AG04450 (cell line): ENCODE results near the gene FBXL19. TPM values are rescaled to one million over a fixed set of nuclear protein-coding genes. Genes with fewer than 3 reads are reported as not detected.
A peak's percentile ranks its signal among the peaks of the same experiment; 100 is the strongest.

Experiments used
- CTCF ChIA-PET: fragments of 300-600, 350-600 bp; formaldehyde crosslinking; extraction: SDS; loops from one replicate; lab custom pipeline; 2022; ENCODE audit warnings: antibody characterized with exemption, inconsistent platforms; lab: Charles Lee
- POLR2A ChIA-PET: fragments of 350-600 bp; formaldehyde crosslinking; extraction: SDS; loops from one replicate; lab custom pipeline; 2021; ENCODE audit warnings: antibody characterized with exemption, inconsistent platforms; lab: Yijun Ruan, JAX
- DNase-seq: peaks from one replicate; pipeline ENCODE4 v3.0.0-alpha.2; 2011; ENCODE audit warnings: low read depth, low spot score
- H3K27ac ChIP-seq: one replicate; pipeline ENCODE4 v1.5.1; 2012; ENCODE audit warnings: low read depth, low read length, control low read depth
- H3K27me3 ChIP-seq: one replicate; pipeline ENCODE4 v1.6.0; 2012; ENCODE audit warnings: low read length; ENCODE audit not compliant: control insufficient read depth, insufficient read depth
- H3K4me3 ChIP-seq: 2 replicates; pipeline ENCODE4 v1.5.1; 2011; ENCODE audit warnings: mild to moderate bottlenecking, low read depth, low read length, control low read depth
- H3K9me3 ChIP-seq: 2 replicates; pipeline ENCODE4 v1.5.1; 2012; ENCODE audit warnings: low read length; ENCODE audit not compliant: control insufficient read depth, insufficient read depth
- polyA plus RNA-seq: library from polyadenylated mRNA; depleted of rRNA; stranded (reverse); fragments of >200 nt; gene quantifications from 2 replicates; pipeline ENCODE4 v1.2.3, GENCODE V29; 2011
- TF ChIP-seq, protein P1 (sequence below): IDR thresholded peaks from 2 replicates; pipeline ENCODE4 v1.5.1; 2011; ENCODE audit warnings: low read depth, low read length, control low read depth, inconsistent platforms

The FBXL19 gene
- polyA plus RNA-seq, 1 experiment = 7.1 TPM

DNA sequence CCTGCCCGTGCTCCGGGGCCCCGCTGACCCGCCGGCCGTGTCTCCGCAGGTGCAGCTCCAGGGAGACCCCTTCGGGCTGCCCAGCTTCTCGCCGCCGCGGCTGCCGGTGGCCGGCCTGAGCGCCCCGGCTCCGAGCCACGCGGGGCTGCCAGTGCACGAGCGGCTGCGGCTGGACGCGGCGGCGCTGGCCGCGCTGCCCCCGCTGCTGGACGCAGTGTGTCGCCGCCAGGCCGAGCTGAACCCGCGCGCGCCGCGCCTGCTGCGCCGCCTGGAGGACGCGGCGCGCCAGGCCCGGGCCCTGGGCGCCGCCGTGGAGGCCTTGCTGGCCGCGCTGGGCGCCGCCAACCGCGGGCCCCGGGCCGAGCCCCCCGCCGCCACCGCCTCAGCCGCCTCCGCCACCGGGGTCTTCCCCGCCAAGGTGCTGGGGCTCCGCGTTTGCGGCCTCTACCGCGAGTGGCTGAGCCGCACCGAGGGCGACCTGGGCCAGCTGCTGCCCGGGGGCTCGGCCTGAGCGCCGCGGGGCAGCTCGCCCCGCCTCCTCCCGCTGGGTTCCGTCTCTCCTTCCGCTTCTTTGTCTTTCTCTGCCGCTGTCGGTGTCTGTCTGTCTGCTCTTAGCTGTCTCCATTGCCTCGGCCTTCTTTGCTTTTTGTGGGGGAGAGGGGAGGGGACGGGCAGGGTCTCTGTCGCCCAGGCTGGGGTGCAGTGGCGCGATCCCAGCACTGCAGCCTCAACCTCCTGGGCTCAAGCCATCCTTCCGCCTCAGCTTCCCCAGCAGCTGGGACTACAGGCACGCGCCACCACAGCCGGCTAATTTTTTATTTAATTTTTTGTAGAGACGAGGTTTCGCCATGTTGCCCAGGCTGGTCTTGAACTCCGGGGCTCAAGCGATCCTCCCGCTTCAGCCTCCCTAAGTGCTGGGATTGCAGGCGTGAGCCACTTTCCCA, 21.1 kb upstream of the FBXL19 start:
- DNase-seq = no peak
- TF ChIP-seq, protein P1, sequence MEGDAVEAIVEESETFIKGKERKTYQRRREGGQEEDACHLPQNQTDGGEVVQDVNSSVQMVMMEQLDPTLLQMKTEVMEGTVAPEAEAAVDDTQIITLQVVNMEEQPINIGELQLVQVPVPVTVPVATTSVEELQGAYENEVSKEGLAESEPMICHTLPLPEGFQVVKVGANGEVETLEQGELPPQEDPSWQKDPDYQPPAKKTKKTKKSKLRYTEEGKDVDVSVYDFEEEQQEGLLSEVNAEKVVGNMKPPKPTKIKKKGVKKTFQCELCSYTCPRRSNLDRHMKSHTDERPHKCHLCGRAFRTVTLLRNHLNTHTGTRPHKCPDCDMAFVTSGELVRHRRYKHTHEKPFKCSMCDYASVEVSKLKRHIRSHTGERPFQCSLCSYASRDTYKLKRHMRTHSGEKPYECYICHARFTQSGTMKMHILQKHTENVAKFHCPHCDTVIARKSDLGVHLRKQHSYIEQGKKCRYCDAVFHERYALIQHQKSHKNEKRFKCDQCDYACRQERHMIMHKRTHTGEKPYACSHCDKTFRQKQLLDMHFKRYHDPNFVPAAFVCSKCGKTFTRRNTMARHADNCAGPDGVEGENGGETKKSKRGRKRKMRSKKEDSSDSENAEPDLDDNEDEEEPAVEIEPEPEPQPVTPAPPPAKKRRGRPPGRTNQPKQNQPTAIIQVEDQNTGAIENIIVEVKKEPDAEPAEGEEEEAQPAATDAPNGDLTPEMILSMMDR = no peak
- Histone ChIP-seq H3K27me3 (no peaks in the 10 kb centered on the region), H3K27ac (peak overlapping the region; percentile 61), H3K9me3 (no peaks in the 10 kb centered on the region; the same call in 1 of the 2 replicates), H3K4me3 (peak overlapping the region; percentile 45)
- CTCF ChIA-PET = interaction anchor here (0.6 to 4.2 kb wide), 12 partner anchors 8 to 137 kb away, joined by 3 to 59 read pairs (median 4); no protein-coding TSS in a partner anchor
- POLR2A ChIA-PET = interaction anchor here (0.6 to 2.2 kb wide), 6 partner anchors 9 to 154 kb away, joined by 3 to 10 read pairs (median 4); partner anchors contain the start of gene PHKG2

DNA sequence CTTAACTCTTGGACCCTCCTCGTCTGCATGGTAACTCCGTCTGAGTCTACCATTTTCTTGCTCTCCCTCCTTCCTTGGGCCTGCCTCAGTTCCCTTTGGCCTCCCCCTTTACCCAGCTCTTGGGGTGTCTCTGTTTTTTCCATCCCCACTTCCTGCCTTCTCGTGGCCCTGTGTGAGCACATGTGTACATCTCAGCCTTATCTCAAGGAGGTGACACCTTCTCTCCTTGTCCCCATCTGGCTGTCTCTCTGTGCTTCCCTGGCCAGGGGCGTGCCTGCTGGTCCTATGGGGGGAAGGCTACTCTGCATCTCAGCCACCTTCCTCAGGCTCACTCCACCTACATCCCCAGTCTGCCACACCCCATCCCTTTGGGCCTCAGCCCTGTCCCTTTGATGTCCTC, 20.4 kb upstream of the FBXL19 start:
- TF ChIP-seq, protein P1 = no peak
- ChIA-PET POLR2A (interaction anchor here (1.3 to 2.2 kb wide), 2 partner anchors 28 to 98 kb away, joined by 5 to 10 read pairs; no protein-coding TSS in a partner anchor), CTCF (interaction anchor here (1.1 to 4.2 kb wide), 5 partner anchors 17 to 96 kb away, joined by 4 to 59 read pairs (median 8); no protein-coding TSS in a partner anchor)

DNA sequence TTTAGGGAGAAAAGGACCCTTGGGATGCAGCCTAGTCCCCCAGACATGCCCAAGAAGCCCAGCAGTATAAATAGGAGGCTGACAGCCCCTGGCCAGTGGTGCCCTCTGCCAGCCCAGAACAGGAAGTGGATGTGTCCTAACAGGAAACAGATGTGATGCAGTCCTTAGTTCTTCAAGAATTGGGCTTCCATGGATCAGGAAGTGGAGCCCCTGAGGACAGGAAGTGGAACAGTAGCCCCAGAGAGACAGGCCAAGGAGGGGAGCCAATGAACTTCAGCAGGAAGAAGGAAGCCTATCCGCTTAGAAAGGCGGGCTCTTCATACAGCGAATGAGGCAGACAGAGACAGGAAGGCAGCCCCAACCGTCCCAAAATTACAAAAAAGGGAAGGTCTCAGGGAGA, 19.8 kb upstream of the FBXL19 start:
- H3K27ac ChIP-seq = no peak overlapping the region
- no peak for DNase-seq
- H3K4me3 ChIP-seq = no peak overlapping the region
- TF ChIP-seq, protein P1 = no peak
- ChIA-PET POLR2A (no interaction called here), CTCF (interaction anchor here (3.8 to 4.2 kb wide), 2 partner anchors 59 to 90 kb away, joined by 25 to 59 read pairs; no protein-coding TSS in a partner anchor)
- no peaks in the 10 kb centered on the region for H3K27me3 ChIP-seq
- no peaks in the 10 kb centered on the region; the same call in 1 of the 2 replicates for H3K9me3 ChIP-seq

More for the DNA sequence above, 20.4 kb upstream of the FBXL19 start:
- no peak overlapping the region for H3K27ac ChIP-seq
- H3K9me3 ChIP-seq = no peaks in the 10 kb centered on the region; the same call in 1 of the 2 replicates
- no peaks in the 10 kb centered on the region for H3K27me3 ChIP-seq
- H3K4me3 ChIP-seq = no peak overlapping the region
- no peak for DNase-seq

DNA sequence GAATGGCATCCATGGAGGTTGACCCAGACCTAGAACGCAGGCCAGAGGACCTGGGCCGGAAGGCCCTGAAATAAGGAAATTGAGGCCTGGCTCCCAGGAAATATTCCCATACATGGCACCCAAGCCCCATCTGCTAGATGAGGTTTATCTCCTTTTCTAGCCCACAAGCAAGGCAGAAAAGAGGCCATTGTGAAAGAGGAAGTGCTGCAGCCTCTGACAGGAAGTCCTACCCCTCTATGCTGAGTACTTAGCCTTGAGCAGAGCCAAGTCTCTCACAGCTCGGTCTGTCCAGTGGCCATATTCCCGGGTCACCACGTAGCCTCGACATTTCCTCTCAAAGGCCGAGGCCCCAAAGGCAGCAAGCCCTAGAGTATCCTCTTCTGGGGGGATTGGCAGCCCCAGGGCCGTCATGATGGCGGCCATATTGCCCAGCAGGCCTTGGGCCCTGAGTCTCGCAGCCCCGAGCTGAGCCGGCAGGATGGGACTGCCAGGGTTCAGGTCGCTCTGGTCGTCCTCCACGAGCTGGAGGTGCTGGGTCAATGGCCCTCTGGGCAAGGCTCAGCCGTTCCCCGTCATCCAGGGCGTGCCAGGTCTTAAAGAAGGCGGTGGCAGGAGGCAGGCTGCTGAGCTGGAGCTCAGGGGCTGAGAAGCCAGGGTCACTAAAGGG, 19.1 kb upstream of the FBXL19 start:
- no peak for DNase-seq
- Histone ChIP-seq H3K9me3 (no peaks in the 10 kb centered on the region; the same call in 1 of the 2 replicates), H3K27me3 (no peaks in the 10 kb centered on the region), H3K4me3 (no peak overlapping the region), H3K27ac (no peak overlapping the region)
- CTCF ChIA-PET = interaction anchor here (0.7 kb wide), 1 partner anchor 8 kb away, joined by 6 read pairs; the partner anchor contains the start of gene CTF1
- POLR2A ChIA-PET = no interaction called here
- TF ChIP-seq, protein P1 = no peak
